ENCODE data around the gene PCDHGA1. TPM values are rescaled to one million over a fixed set of nuclear protein-coding genes. Genes with fewer than 3 reads are reported as not detected.
"Not testable (repeated sequence)": the region's sequence is repeated elsewhere in the genome, so short reads cannot be mapped to it uniquely, and the experiment has no call there.

The PCDHGA1 gene
- polyA plus RNA-seq, 1 donor = 0.58 TPM

GRCh38 chr5:141346017-141346416 is 15.7 kb downstream of the PCDHGA1 start:
- not testable (repeated sequence) for DNase-seq (ENCODE audit: low read depth)

DNA sequence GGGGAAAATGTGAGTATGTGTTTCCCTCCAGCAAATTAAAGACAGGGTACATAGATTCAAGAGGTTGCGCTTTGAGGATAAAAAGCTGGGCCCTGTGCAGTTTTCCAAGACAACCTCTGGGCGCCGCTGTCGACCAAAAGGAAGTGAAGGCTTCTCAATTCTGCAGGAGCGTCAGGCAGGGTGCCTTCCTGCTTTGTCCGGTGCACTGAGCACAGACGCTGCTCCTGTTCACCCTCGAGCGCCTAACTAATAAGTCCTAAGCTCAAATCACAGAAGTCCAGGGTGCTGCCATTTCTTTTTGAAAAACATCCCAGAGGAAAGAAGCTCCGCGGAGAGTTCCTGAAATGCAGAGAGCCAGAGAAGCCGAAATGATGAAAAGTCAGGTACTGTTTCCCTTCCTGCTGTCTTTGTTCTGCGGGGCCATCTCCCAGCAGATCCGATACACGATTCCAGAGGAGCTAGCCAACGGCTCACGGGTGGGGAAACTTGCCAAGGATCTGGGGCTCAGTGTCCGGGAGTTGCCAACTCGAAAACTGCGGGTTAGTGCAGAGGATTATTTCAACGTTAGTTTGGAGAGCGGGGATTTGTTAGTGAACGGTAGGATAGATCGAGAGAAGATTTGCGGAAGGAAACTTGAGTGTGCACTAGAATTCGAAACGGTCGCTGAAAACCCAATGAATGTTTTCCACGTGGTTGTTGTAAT is 19.8 kb downstream of the PCDHGA1 start, which contains the start of gene PCDHGB1:
TSS of gene PCDHGB1 (plus strand) at position 183 of the 703 bp plus-strand sequence. CDS start at position 345, 162 bp downstream.
- no peak for DNase-seq (ENCODE audit: low read depth)

DNA sequence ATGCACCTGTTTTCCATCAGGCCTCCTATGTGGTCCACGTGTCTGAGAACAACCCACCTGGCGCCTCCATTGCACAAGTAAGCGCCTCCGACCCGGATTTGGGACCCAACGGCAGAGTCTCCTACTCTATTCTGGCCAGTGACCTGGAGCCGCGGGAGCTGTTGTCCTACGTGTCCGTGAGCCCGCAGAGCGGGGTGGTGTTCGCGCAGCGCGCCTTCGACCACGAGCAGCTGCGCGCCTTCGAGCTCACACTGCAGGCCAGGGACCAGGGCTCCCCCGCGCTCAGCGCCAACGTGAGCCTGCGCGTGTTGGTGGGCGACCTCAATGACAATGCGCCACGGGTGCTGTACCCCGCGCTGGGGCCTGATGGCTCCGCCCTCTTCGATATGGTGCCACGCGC is 21.3 kb downstream of the PCDHGA1 start:
- DNase-seq (ENCODE audit: low read depth) = no peak

DNA sequence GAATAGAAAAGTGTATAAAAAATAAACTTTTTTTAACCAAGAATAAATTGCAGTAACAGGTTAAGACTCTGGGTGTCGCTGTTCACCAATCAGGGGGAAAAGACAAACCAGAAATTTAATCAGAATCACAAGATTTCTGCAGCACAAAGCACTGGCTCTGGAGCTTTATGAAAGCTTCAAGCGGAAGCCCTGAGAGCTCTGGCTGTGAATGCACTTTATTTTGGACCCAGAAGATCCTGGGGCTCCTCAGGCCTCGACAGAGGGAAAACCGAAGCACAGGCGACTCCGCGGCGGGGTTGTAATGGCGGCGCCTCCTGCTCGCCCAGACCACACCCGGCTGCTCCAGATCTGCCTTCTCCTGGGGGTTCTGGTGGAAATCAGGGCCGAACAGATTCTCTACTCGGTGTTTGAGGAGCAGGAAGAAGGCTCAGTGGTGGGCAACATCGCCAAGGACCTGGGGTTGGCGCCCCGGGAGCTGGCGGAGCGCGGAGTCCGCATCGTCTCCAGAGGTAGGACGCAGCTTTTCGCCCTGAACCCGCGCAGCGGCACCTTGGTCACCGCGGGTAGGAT is 24.7 kb downstream of the PCDHGA1 start, which contains the start of gene PCDHGA4:
TSS of gene PCDHGA4 (plus strand) at position 122 of the 570 bp plus-strand sequence. CDS start at position 209, 87 bp downstream.
- no peak for DNase-seq (ENCODE audit: low read depth)

GRCh38 chr5:141355641-141356040 is 25.3 kb downstream of the PCDHGA1 start:
- no peak for DNase-seq (ENCODE audit: low read depth)

- DNase-seq (ENCODE audit: low read depth) = no peak
These were observed 25.8 kb downstream of the PCDHGA1 start for GRCh38 chr5:141356133-141356532.

DNA sequence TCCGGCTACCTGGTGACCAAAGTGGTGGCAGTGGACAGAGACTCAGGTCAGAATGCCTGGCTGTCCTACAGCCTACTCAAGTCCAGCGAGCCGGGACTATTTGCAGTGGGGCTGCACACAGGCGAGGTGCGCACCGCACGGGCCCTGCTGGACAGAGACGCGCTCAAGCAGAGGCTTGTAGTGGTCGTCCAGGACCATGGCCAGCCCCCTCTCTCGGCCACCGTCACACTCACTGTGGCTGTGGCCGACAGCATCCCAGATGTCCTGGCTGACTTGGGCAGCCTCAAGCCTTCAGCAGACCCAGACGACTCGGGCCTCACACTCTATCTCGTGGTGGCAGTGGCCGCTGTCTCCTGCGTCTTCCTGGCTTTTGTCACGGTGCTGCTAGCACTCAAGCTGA is 26.6 kb downstream of the PCDHGA1 start:
- DNase-seq (ENCODE audit: low read depth) = no peak

GRCh38 chr5:141359790-141360426 is 29.6 kb downstream of the PCDHGA1 start, which contains the start of gene PCDHGB2:
Gene PCDHGB2 (plus strand): TSS chr5:141359994. CDS start chr5:141360136, 142 bp downstream.
- no peak for DNase-seq (ENCODE audit: low read depth)

DNA sequence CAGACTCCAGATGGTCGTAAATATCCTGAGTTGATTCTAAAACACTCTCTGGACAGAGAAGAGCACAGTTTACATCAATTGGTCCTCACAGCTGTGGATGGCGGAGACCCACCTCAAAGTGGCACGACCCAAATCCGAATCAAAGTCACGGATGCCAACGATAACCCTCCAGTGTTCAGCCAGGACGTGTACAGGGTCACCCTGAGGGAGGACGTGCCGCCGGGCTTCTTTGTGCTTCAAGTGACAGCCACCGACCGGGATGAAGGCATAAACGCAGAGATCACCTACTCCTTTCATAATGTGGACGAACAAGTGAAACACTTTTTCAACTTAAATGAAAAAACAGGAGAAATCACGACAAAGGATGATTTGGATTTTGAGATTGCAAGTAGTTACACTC is 30.4 kb downstream of the PCDHGA1 start:
- DNase-seq (ENCODE audit: low read depth) = no peak

- DNase-seq (ENCODE audit: low read depth) = no peak
These were observed 32.4 kb downstream of the PCDHGA1 start for GRCh38 chr5:141362719-141363118.

DNA sequence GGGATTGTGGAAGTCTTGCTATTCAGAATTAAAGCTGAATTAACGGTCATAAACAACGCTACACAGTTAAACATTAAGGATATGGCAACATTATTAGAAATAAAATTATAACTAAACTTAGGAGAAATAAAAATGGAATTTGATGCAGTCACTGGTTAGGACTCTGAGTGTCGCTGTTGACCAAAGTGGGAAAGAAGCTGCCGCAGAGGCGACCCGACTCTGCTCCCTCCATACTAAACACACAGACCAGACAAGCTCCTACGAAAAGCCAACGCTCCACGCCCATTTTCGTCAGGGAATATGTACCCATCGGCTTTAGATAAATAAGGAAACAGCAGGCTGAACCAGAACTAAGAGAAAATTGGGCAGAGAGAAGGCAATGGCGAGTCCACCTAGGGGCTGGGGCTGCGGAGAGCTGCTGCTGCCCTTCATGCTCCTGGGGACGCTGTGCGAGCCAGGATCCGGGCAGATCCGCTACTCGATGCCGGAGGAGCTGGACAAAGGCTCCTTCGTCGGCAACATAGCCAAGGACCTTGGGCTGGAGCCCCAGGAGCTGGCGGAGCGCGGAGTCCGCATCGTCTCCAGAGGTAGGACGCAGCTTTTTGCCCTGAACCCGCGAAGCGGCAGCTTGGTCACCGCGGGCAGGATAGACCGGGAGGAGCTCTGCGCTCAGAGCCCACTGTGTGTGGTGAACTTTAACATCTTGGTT is 33.8 kb downstream of the PCDHGA1 start, which contains the start of gene PCDHGA5:
TSS of gene PCDHGA5 (plus strand) at position 211 of the 709 bp plus-strand sequence. CDS start at position 380, 169 bp downstream.
- DNase-seq (ENCODE audit: low read depth) = no peak

DNA sequence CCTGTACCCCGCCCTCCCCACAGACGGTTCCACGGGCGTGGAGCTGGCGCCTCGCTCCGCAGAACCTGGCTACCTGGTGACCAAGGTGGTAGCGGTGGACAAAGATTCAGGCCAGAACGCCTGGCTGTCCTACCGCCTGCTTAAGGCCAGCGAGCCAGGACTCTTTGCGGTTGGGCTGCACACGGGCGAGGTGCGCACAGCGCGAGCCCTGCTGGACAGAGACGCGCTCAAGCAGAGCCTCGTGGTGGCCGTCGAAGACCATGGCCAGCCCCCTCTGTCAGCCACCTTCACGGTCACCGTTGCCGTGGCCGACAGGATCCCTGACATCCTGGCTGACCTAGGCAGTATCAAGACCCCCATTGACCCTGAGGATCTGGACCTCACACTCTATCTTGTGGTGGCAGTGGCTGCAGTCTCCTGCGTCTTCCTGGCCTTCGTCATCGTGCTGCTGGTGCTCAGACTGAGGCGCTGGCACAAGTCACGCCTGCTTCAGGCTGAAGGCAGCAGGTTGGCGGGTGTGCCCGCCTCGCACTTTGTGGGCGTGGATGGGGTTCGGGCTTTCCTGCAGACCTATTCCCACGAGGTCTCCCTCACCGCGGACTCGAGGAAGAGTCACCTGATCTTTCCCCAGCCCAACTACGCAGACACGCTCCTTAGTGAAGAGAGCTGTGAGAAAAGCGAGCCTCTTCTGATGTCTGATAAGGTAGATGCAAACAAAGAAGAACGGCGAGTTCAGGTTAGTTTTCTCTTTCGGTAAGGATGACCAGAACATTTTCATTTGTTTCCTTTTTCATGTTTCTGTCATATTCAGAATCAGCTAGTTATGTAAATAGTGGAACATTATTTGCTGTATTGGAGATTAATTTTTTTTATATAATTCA is 35.9 kb downstream of the PCDHGA1 start:
- DNase-seq (ENCODE audit: low read depth) = no peak

DNA sequence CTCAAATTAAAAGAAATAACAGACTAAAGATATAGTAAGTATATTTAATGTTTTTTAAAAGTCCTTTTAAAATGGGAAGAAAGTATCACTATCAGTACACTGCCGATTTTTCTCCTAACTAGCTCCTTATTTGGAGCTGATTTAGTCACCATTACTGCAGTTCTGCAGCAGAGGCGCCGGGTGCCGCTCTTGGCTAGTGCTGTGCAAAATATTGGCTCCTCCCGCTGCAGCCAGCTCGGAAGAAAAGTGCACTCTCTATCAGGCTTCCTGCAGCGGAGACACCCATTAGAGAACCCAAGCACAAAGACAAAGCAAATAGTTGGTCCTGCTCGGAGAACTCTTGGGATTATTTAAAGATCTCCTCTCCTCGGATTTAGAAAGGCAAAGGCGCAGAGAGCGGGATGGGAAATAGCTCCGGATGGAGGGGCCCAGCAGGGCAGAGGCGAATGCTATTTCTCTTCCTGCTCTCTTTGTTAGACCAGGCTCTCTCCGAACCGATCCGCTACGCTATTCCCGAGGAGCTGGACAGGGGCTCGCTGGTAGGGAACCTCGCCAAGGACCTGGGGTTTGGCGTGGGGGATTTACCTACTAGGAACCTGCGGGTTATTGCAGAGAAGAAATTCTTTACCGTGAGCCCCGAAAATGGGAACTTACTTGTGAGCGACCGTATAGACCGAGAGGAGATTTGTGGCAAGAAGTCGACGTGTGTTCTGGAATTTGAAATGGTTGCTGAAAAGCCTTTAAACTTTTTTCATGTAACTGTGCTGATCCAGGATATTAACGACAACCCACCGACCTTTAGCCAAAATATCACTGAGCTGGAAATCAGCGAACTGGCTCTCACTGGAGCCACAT is 39.9 kb downstream of the PCDHGA1 start, which contains the start of gene PCDHGB3:
TSS of gene PCDHGB3 (plus strand) at position 249 of the 855 bp plus-strand sequence. CDS start at position 402, 153 bp downstream.
- no peak for DNase-seq (ENCODE audit: low read depth)

DNA sequence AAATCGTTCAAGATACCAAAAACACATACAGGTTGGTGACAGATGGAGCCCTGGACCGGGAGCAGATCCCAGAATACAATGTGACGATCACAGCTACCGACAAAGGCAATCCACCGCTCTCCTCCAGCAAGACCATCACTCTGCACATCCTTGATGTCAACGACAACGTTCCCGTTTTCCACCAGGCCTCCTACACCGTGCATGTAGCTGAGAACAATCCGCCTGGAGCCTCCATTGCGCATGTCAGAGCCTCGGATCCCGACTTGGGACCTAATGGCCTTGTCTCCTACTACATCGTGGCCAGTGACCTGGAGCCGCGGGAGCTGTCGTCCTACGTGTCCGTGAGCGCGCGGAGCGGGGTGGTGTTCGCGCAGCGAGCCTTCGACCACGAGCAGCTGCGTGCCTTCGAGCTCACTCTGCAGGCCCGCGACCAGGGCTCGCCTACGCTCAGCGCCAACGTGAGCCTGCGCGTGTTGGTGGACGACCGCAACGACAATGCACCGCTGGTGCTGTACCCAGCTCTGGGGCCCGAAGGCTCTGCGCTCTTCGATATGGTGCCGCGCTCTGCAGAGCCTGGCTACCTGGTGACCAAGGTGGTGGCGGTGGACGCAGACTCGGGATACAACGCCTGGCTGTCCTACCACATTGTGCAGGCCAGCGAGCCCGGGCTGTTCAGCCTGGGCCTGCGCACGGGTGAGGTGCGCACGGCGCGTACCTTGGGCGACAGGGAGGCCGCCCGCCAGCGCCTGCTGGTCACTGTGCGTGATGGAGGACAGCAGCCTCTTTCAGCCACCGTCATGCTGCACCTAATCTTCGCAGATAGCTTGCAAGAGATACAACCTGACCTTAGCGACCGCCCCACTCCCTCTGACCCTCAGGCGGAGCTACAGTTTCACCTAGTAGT is 41.5 kb downstream of the PCDHGA1 start:
- DNase-seq (ENCODE audit: low read depth) = no peak

- DNase-seq (ENCODE audit: low read depth) = no peak
These were observed 43.5 kb downstream of the PCDHGA1 start, which contains the start of gene PCDHGA6 for GRCh38 chr5:141373673-141374317. Gene PCDHGA6 (plus strand): TSS chr5:141373891. CDS start chr5:141374084, 193 bp downstream.

DNA sequence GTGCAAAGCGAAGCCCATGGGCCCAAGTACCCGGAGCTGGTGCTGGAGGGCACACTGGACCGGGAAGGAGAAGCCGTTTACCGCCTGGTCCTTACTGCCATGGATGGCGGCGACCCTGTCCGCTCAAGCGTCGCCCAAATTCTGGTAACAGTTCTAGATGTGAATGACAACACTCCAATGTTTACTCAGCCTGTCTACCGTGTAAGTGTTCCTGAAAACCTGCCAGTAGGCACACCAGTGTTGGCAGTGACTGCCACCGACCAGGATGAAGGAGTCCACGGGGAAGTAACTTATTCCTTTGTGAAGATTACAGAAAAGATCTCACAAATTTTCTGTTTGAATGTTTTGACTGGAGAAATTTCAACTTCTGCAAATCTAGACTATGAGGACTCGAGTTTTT is 44.3 kb downstream of the PCDHGA1 start:
- DNase-seq (ENCODE audit: low read depth) = no peak

- DNase-seq (ENCODE audit: low read depth) = not testable (repeated sequence)
These were observed 45.3 kb downstream of the PCDHGA1 start for GRCh38 chr5:141375444-141376155.

Measured in forelimb muscle (tissue), 1 donor.